PFSK-1 (cell line): ENCODE data around the gene INIP.

ENCODE experiments used
- POLR2AphosphoS5 ChIP-seq: IDR thresholded peaks from 2 replicates; pipeline ENCODE4 v1.6.1; 2012; ENCODE audit warnings: low read depth, mild to moderate bottlenecking, control low read depth, low read length, moderate library complexity
- TAF1 ChIP-seq: IDR thresholded peaks from 2 replicates; pipeline ENCODE4 v1.6.1; 2012; ENCODE audit warnings: low read length, control low read depth, borderline replicate concordance; ENCODE audit not compliant: insufficient read depth

- no peak for TF ChIP-seq POLR2AphosphoS5
- TF ChIP-seq TAF1: no peak
Measured at GRCh38 chr9:112725961-112726360, 8.0 kb upstream of the INIP start.
